ENCODE data around the gene SLC26A1.

The SLC26A1 gene

DNA sequence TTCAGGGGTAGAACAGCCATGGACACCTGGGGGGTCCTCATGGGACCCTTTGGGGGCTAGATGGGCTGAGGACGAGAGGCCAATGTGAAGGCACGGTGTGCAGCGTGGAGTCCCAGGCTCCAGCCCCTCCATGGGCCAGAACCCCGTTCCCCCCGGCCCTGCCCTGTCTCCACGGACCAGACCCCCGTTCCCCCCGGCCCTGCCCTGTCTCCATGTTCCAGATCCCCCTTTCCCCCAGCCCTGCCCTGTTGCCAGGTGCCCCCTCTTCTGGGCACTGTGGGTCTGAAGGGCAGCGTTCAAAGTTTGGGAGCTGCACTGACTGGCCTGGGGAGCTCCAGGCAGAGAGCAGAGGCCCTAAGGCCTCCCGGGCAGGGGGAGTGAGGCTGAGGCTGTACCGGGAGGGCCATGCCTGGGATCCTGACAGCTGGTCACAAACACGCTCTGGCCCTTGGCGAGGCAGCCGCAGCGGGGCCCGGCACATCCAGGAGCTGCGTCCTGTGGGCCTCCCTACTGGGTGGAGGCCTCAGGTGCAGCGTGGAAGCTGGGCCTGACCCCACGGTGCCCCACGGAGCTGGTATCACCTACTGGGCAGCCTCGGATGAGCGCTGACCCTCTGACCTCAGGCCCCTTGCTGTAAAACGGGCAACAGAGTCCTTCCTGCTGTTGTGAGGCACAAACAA is 28.7 kb downstream of the SLC26A1 start:
- DNase-seq: no peak

DNA sequence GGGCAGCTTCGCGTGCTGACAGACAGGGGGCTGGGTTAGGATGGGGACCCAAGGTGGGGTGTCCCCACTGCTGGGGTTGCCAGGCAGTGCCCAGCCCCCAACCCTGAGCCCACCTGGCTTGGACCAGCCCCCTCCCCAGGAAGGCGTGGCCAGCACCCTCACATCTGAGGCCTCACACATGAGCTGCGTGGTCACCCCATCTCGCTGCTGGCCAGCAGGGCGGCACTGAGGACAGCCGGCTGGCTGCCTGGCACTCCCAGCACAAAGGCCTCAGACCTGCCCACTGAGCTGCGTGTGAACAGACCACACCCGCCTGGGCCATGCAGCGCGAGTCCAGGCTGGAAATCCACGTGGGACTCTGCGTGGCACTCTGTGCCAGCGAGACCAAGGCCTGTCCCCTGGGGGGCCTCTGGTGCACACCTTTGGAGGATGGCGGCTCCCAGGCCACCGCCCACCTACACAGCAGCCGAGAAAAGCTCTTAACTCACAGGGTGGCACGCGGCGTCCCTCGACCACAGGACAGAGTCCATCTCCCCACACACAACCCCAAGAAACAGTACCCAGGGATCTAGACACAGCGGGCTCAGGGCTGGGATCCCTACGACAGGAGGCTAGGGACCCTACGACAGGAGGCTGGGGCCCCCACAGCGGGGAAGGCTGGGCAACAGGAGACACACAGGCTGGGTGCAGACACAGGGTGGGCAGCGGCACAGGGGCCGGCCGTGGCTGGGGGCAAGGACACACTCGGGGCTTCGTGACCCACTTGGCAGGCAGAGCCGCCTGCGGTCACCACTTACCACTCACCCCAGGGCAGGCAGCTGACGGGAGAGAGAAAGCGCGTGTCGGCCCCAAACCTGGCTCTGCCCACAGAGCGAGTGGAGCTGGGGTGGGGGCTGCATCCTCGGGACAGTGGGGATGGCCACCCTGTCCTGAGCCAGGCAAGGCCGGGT is 29.7 kb downstream of the SLC26A1 start:
- no peak for DNase-seq

- no peak for DNase-seq
Measured at GRCh38 chr4:962231-963208, 30.7 kb downstream of the SLC26A1 start.

GRCh38 chr4:961351-962230 is 31.6 kb downstream of the SLC26A1 start:
- DNase-seq: no peak

DNA sequence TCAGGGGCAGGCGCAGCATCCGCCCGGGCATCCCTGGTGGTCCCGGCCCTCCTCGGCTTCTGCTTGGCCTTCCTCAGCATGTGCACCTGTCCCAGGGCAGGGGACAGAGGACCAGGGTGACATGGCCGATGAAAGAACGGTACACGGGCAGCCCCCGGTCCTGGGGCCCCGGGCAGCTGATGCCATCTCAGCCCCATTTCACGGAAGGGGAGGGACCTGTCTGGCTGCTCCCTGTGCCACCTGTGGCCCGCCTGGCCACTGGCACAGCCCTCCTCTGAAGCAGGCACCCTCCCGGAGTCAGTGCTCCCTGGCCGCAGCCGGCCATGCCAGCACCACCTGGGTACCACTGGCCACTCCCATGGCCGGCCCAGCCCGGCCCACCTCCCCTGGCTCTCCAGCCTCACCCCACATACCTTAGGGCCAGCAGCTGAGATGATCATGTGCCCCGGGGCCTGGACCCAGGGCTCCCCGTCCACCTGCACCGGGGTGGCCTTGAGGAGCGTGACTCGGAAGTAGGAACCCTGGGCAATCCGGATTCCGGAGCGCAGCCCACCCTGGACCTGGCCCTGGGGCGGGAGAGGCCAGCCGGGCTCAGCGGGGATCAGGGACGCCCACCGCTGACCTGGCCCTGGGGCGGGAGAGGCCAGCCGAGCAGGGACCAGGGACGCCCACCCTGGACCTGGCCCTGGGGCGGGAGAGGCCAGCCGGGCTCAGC is 32.4 kb downstream of the SLC26A1 start:
- no peak for DNase-seq

DNA sequence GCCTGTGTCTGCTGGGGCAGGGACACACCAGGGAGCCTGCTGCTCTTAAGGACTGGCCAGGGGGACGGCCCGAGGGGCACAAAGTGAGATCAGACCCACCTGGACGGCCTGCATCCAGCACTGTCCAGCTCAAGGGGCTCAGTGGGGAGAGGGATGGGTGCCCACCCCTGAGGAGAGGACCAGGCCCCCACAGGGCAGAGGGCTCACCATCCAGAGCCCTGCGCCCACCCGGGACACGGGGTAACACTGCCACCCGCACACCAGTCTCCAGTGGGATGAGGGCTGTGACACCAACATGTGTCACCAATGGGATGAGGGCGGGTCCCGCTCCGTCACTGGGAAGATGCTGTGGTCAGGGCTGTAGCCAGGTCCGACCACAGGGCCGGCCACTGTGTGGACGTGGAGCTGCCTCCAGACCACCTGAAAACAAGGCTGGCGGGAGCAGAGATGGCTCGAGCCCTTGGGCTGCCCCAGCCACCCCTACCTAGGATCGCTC is 33.0 kb downstream of the SLC26A1 start:
- no peak for DNase-seq

GRCh38 chr4:959338-960139 is 33.7 kb downstream of the SLC26A1 start:
- DNase-seq: no peak

GRCh38 chr4:958696-959337 is 34.4 kb downstream of the SLC26A1 start:
- no peak for DNase-seq

DNA sequence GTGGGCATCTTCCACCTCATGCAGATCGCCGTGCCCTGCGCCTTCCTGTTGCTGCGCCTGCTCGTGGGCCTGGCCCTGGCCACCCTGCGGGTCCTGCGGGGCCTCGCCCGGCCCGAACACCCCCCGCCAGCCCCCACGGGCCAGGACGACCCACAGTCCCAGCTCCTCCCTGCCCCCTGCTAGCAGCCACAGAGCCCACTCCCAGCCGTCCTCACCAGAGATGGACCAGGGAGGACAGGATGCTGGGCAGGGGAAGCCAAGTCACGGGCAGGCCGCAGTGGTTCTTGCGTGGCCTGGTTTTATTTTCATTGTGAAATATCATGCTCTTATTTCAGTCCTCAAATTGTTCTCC is 34.9 kb downstream of the SLC26A1 start:
- no peak for DNase-seq

DNA sequence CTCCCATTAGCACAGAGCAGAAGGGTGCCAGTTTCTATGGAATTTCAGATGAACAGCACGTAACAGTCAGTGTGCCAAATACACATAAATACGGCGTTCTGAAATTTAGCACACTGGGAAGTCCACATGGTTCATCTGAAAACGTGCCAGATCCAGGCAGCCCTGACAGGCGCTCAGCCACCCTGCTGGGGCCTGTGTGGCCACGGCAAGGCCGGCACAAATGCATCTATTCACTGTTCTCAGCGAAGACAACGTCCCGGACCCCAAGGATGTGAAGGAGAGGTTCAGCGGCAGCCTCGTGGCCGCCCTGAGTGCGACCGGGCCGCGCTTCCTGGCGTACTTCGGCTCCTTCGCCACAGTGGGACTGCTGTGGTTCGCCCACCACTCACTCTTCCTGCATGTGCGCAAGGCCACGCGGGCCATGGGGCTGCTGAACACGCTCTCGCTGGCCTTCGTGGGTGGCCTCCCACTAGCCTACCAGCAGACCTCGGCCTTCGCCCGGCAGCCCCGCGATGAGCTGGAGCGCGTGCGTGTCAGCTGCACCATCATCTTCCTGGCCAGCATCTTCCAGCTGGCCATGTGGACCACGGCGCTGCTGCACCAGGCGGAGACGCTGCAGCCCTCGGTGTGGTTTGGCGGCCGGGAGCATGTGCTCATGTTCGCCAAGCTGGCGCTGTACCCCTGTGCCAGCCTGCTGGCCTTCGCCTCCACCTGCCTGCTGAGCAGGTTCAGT is 35.5 kb downstream of the SLC26A1 start:
- no peak for DNase-seq

DNA sequence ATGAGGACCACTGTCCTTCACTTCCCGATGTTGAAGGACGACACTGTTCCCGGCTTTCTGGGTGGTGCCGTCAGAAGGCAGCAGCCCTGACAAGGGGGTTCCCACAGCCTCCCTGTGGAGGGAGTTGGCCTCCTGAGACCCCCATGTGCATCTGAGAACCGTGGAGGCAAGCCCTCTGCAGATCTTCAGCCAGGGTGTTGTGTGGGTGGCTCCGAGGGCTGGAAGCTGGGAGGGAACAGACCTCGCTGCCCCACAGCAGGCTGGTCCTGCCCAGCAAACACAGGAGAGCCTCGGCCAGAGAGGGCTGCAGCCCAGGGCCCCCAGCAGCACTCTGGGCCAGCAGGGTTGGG is 36.0 kb downstream of the SLC26A1 start:
- no peak for DNase-seq

- DNase-seq: no peak
Measured at GRCh38 chr4:956531-957230, 36.5 kb downstream of the SLC26A1 start.

- no peak for DNase-seq
Measured at GRCh38 chr4:955931-956381, 37.2 kb downstream of the SLC26A1 start.

DNA sequence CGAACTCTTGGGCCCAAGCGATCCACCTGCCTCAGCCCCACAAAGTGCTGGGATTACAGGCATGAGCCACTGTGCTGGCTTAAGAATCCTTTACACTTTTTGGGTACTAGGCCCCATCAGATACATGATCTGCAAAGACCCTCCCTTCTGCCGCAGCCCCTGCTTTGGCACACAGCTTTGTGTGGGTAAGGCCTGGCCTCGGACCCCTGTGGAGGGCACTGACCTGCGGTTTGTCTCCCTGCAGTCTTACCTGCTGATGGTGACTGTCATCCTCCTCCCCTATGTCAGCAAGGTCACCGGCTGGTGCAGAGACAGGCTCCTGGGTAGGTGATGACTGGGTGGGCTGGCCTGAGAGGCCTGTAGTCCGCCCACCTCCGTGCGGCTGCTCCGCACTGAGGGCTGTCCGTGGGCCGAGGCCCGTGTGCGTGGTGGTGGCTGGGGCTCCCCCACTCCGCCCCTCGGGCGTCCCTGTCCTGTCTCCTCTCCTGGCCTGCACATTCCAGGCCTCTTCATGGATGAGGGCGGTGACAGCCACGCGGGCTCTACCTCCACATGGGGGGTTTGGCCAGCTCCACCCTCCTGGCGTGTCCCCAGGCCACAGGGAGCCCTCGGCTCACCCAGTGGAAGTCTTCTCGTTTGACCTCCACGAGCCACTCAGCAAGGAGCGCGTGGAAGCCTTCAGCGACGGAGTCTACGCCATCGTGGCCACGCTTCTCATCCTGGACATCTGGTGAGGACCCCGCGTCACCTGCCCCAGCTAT is 37.9 kb downstream of the SLC26A1 start:
- DNase-seq: no peak

- DNase-seq: no peak
Measured at GRCh38 chr4:954211-955020, 38.8 kb downstream of the SLC26A1 start.

GRCh38 chr4:953574-953915 is 39.7 kb downstream of the SLC26A1 start:
- no peak for DNase-seq

All from NCI-H226 (cell line).